Midbrain (tissue), 1 donor: ENCODE data around the gene COL26A1.

ENCODE experiments used
- DNase-seq: peaks from one replicate; lab custom pipeline; 2025; lab: John Stamatoyannopoulos, UW

Gene COL26A1

DNA sequence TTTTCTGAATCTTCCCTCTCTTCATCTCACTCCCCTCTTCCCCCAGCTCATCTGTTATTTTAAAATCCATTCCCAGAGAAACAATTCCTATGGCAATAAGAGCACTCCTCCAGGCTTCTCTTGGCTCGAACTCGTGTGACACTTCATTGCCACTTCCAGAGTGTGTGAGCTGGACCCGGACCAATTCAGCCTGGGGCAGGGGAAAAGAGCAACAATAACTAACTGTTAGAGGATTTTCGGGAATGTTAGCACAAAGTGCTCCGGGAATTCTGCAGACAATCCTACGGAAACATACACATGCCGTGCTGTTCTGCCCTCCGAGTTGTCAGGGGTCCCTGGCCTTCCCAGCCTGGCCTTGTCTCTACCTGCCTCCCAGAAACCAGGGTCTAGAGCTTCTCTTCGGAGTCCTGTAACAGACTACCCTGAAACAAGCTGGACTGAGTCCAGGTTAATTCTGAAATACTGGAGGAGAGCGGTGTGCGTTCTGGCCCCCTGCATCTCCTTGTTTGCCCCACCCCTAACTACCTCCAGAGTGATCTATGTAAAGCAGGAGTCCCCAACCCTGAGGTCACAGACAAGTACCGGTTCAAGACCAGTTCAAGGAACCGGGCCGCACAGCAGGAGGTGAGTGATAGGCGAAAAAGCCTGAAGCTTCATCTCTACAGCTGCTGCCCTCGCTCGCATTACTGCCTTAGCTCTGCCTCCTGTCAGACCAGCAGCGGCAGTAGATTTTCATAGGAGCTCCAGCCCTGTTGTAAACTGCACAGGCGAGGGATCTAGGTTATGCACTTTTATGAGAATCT is 11.3 kb downstream of the COL26A1 start:
- no peak for DNase-seq

DNA sequence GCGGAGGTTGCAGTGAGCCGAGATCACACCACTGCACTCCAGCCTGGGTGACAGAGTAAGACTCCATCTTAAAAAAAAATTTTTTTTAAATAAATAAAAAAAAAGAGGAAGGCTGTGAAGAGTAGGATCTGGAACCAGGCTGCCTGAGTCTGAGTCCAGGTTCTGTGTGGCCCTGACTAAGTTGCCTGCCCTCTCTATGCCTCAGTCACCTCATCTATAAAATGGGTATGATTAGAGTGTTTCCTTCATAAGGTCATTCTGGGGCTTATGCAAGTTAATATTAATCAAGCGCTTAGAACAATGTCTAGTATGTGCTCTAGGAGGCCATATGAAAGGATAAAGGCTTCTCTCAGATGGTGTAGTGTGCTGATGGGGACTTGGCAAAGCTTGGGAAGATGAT is 12.3 kb downstream of the COL26A1 start:
- DNase-seq: no peak

DNA sequence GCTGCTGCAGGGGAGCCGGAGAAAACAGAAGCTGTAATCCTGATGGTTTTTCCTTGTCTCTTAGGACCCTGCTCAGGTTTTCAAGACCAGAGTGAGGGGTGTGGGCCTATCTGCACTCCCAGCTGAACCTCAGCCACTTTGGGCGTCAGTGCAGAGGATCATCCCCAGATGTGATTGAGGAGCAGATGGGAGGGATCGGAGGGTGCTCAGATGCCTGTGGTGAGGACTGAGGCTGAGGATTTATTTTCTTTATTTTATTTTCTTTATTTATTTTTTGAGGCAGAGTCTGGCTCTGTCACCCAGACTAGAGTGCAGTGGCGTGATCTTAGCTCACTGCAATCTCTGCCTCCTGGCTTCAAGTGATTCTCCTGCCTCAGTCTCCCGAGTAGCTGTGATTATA is 13.9 kb downstream of the COL26A1 start:
- DNase-seq: no peak

DNA sequence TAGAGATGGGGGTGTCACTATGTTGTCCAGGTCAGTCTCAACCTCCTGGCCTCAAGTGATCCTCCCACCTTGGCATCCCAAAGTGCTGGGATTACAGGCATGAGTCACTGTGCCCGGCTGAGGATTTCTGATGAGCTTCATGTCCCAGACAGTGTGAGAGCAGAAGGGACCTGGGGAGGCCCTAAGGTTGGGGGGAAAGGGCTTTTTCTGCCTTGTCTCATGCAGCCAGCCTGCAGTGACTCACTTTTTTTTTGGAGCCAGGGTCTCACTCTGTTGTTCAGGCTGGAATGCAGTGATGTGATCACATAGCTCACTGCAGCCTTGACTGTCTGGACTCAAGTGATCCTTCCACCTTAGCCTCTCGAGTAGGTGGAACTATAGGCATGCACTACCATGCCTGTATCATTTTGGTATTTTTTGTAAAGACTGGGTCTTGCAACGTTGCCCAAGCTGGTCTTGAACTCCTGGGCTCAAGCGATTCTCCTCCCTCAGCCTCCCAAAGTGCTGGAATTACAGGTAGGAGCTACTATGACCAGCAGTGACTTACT is 14.6 kb downstream of the COL26A1 start:
- no peak for DNase-seq

DNA sequence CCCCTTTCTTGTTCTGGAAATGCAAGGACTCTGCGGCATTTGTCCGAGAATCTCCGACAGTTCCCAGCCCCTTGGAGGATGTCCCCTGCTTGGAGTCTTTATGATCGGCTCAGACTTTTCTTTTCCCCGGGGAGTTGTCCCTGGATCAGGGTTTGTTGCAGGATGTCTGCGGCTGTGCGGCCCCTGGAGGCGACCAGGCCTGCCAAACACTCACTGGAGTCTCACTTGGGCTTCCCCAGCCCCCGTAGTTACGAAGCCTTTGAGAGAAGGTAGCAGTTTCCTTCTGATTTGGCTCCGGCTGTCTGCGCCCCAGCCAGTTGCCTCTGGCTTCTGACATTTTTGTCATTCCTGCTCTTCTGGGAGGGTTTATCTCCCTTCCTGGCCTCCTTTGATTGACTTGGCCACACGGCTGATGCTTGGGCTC is 16.1 kb downstream of the COL26A1 start:
- no peak for DNase-seq

DNA sequence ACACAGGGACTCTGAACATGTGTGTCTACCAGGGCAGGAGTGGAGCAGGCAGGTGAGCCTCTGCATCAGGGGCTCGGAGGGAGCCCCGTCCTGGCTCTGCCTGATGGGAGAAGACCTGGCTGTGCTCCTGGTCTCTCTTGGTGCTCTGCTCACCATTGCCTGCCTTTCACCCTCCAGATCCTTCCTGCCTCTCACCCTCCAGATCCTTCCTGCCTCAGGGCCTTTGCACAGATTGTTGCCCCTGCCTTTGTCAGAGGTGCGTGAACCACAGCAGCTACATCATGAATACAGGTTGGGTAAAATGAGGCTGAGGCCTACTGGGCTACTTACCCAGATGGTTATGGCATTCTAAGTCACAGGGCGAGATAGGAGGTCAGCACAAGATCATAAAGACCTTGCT is 16.6 kb downstream of the COL26A1 start:
- DNase-seq: no peak

DNA sequence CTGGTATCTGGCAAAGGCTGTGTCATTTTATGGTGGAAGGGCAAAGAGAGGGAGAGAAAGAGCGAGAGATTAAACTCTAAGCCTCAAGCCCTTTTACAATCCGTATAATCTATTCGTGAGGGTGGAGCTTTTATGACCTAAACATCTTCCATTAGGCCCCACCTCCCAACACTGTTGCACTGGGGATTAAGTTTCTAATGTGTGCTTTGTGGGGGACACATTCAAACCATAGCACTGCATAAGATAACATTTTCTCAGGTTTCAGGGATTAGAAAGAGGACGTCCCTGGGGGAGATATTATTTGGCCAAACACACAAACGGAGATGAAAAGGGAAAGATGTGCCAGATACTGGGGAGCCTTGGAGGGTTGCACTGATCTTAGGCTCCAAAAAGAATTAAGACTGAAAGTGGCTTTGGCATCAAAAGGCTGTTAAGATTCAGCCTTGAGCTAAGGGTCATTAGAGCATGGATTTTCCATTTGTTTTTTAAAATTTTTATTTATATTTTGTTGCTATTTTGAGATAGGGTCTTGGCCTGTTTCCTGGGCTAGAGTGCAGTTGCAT is 19.0 kb downstream of the COL26A1 start:
- DNase-seq: no peak

DNA sequence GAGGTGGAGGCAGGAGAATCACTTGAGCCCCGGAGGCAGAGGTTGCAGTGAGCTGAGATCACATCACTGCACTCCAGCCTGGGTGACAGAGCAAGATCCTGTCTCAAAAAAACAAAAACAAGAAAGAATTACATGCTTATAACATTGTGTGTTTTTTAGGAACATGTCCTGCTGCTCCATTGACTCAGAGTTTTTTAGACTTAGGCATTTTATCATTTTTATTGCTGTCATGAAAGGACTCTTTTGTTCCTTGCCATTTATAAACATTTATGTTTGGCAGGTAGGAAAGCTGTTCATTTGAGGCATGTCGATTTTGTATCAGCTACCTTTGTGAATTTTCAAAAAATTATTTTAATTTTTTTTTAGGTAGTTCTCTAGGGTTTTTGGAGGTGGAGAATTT is 20.3 kb downstream of the COL26A1 start:
- no peak for DNase-seq

DNA sequence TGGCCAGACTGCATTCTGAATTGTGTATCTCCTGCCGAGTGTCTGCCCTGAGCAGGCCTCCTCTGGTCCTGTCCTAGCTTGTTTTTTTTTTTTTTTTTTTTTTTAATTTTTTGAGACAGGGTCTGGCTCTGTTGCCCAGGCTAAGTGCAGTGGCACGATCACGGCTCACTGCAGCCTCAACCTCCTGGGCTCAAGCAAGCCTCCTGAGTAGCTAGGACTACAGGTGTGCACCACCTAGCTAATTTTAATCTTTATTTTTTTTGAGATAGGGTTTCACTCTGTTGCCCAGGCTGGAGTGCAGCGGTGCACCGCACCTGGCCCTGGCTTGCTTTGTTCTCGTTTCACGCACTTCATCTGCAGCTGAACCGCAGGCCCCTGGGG is 23.5 kb downstream of the COL26A1 start:
- DNase-seq: no peak

DNA sequence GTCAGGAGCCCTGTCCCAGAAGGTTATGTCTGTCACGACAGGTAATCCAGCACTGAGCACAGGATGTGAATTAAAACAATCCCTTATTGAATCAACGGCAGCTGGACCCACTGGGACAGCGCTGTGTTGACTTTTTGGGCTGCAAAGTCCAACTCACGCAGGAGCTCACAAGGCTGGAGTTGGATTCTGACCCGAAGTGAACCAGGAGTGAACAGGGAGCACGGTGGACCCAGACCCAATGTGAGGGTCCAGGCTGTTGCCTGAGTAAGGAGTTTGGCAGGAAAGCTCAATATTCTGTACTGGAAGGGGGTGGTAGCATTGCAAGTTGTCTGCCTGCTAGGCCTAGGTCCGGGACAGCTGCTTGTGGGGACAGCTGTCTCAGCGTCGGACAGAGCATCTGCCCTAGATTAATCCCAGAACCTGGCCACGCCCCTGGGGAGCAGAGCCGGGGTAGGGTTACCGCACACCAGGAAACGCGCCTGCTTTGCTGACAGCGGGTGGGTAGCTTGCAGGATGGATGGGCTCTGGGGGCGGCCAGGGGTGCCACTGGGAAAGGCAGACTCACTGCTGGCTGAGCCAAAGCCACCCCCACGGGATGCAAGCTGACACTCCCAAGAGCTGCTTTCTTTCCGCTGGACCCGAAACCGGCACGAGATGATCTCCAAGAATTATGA is 24.0 kb downstream of the COL26A1 start:
- DNase-seq: no peak

DNA sequence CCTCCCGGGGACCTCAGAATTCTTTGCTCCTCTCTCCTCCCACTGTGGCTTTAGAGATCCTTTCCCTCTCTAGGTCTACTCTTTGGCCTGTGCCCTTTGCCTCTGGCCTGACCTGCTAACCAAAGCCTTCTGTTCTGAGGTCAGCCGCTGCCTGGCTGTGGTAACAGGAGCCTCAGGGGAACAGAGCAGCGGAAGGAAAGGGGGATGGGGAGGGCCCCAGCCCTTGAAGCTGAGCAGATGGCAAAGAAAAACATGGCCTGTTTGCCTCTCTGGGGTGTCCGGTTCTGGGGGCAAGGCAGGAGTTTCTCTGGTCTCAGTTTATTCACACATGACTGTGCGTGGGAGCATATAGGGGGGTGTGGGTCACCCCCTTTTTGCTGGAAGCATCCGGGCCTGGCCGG is 28.2 kb downstream of the COL26A1 start:
- no peak for DNase-seq

DNA sequence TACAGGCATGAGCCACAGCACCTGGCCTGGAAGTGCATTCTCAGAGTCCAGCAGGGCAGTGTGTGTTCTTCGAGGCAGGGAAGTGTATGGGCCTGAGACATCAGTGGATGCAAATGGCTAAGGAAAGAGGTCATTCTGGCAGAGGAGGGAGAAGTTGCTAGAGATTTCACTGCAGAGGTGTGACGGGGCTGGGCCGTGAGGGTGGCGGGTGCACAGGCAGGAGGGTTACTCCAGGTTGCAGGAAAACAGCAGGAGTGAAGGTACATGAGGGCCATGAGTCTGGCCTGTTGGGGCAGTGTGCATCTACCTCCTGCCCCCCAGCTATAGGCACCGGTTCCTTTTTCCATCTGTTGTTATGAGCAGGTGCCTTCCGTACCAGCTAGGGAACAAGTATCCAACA is 29.3 kb downstream of the COL26A1 start:
- DNase-seq: no peak

DNA sequence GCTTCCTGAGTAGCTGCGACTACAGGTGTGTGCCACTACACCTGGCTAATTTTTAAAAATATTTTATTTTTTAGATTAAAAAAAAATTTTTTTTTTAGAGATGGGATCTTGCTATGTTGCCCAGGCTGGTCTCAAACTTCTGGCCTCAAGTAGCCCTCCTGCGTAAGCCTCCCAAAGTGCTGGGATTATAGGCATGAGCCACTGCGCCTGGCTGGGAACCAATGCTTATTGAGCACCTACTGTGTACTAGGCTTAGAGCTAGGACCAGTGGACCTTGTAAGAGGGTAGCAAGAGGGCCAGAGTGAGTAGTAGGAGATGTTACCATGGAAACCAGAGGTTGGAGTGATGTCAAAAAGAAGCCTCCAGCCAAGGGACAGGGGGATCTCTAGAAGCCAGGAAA is 31.2 kb downstream of the COL26A1 start:
- DNase-seq: no peak

DNA sequence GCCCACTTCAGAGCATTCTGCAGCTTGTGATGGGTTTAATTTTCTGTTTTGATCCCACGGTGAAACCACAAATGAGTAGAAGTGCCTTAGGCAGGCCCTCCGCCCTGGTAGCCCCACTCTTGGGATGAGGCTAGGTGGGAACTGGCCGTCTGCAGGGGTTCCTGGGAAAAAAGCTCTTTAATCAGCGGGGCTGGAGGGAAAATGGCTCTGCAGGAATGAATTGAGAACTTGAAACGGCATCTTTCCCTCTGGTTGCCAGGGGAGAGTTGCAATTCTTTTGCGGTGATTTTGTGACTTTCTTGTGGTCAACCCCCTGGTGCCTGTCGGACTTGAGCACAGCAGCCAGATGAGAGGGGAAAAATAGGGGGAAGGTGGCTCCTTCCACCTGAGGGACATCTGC is 32.7 kb downstream of the COL26A1 start:
- DNase-seq: no peak

DNA sequence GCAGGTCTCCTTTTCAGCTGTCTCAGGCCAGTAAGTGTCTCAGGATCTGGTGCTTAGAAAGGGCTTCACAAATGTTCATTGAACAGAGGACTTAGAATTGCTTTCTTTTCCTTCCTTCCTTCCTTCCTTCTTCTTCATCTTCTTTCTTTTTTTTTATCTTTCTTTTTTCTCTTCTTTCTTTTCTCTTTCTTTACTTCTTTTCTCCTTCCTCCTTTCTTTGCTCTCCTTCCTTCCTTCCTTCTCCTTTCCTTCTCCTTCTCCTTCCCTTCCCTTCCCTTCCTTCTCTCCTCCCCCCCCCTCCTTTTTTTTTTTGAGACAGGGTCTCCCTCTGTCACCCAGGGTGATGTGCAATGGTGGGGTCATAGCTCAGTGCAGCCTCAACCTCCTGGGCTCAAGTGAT is 34.6 kb downstream of the COL26A1 start:
- DNase-seq: no peak

DNA sequence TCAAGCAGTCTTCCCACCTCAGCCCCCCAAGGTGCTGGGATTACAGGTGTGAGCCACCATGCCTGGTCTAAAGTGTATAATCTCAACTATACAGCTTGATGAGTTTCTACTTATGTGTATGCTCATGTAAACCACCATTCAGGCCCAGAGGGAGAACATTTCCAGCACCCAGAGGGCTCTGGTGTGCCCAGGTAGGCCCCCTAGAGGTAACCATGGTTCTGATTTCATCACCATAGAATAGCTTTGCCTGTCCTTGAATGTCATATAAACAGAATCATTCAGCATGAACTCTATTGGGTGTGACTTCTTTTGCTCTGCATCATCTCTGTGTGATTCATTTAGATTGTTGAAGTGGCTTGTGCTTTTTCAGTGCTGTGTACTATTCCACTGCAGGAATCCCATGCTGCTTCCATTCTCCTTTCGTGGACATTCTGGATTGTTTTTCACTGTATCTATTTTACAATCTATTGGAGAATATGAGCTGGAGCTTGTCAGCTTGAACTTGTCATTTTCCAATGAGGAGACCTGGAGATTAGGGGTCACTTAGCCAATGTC is 35.2 kb downstream of the COL26A1 start:
- no peak for DNase-seq

DNA sequence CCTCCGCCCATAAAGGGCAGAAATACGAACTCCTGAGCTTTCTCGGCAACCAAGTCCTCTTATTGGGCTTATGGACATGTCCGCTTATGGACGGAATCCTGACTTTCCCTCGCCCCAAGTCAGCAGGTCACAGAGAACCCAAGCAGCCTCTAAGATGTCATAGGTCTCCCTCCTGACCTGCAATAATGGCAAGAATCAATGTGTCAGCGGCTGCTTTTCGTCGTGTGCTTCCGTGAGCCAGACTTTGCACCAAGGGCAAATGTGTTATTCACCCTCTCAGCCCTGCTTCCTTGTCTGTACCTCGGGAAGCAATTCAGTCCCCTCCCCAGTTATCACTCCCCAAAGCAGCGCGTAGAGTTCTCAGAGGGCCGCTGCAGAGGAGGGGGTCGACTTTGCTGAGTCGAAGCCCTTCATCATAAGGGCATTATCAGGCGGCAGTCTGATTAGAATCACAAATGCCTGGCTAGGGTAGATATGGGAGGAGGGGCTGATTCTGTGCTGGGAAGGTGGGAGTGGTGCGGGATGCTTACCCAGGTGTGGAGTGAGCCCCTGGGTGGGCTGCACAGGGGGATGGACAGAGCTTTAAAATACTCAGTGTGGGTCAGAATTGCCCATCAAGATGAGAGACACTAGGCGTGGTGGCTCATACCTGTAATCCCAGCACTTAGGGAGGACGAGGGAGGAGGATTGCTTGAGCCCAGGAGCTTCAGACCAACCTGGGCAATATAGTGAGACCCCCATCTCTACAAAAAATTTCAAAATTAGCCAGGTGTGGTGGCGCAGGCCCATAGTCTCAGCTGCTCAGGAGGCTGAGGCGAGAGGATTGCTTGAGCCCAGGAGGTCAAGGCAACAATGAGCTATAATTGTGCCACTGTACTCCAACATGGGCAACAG is 36.0 kb downstream of the COL26A1 start:
- DNase-seq: no peak

DNA sequence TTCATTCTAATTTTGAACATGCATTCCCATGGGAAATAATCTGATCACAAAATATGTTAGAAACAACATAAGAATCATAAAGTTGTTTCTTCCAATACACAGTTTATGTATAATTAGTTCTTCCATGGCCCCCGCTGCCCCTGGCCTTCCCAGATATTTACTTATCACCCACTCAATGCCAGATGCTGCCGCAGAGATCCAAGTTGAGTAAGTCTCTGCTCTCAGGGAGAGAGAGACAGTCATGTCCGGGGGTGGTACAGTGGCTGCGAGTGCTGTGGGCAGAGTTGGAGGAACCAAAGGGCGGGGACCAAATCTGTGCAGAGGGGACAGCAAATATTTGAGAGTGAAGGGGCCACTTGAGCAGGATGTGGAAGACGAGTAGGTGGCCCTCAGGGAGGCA is 37.1 kb downstream of the COL26A1 start:
- DNase-seq: no peak

DNA sequence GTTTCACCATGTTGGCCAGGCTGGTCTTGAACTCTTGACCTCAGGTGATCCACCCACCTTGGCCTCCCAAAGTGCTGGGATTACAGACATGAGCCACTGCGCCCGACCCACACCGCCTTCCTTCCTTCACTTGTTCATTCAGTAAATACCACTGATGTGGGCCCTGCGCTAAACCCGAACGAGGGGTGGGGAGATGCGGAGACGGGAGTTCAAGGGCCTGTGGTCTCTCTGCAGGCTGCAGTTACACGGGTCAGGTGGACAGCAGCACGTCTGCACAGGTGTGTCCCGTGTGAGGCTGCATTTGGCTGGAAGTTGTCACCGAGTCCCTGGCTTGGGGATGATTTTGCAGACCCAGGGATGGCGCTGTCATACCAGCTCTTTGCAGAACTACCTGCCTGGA is 38.1 kb downstream of the COL26A1 start:
- no peak for DNase-seq

DNA sequence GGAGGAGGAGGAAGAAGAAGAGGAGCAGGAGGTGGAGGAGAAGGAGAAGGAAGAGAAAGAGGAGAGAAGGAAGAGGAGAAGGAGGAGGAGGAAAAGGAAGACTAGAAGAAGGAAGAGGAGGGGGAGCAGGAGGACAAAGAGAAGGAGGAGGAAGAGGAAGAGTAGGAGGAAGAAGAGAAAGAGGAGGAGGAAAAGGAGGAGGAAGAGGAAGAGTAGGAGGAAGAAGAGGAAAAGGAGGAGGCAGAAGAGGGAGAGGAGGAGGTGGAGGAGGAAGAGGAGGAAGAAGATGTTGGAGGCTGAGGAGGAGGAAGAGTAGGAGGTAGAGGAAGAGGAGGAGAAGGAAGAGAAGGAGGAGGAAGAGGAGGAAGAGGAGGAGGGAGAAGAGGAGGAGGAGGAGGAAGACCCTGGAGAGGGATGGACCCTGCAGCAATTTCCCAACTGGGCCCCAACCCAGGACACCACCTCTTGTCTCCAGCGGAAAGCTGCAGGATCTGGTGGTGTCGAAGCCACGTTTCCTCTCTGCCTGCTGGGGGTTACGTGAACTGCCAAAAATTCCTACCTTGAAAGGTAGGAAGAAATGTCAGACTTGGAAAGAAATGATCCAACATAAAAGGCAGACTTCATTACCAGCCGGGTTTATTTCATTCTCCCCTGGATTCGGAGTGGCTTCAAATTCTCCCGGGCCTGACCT is 38.9 kb downstream of the COL26A1 start:
- no peak for DNase-seq

DNA sequence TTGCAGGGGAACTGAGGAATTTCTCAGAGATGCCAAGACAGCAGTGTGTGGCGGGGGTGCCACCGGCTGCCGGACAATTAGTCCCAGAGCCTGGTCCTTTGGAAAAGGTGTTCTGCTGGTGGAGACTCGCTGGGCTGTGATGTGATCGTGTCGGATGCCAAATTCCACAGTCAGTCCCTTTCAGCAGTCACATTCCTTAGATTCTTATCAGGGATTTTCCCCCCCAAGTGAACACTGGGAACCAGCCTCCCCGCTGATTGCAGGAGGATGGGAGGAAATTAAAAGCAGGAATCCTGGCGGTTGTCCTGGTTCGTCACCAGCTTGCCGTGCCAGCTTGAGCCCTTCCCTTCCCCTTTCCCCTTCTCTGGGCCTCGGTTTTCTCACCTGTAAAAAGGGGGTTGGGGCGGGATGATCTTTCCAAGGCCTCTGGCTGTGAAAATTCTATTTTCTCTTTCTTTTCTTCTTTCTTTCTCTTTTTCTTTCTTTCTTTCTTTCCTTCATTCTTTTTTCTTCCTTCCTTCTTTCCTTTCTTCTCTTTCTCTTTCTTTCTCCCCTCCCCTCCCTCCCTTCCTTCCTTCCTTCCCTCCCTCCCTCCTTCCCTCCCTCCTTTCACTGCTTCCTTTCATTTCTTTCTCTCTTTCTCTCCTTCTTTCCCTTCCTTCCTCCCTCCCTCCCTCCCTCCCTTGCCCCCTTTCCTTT is 39.6 kb downstream of the COL26A1 start:
- DNase-seq: no peak
